HK-2 (cell line): Measurements from ENCODE around the gene TULP1.

ENCODE experiments used
- DNase-seq: peaks from one replicate; pipeline ENCODE4 v3.0.0-alpha.2; 2018; ENCODE audit not compliant: unreplicated experiment

Gene TULP1

DNA sequence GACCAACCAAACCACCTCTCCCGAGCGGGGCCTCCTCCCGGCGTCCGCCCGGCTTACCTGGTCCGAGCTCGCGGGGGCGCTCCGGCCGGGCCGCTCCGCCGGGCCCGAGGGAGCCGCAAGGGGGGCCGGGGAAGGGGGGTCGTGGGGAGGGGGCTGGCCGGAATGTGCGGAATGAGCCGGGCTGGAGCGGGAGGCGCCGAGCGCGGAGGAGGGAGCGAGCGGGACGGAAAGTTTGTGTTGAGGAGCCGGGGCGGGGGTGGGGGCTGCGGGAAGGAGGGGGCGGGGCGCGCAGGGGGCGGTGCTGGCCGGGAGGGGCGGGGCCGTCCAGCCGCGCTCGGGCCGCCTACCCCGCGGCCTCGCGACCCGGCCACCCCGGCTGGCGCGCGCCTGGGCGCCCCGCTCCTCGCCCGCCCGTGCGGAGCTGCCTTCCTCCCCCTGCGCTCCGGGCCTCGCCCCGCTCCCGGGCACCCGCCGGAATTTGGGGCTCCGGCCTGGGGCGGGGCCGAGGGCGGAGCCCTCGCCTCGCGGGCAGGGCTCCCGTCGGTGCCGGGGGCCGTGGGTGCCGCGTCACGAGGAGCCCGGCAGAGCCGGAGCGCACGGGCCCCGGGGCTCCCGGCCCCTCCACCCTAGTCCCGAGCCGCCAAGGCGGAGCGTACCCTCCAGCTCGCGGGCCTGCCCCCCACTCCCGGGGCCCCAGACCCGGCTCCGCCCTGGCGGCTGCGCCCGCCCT is 15.7 kb downstream of the TULP1 start, which contains the start of gene TEAD3:
TSS of gene TEAD3 (minus strand) at position 239 of the 730 bp plus-strand sequence.
- DNase-seq = peak; percentile 74

DNA sequence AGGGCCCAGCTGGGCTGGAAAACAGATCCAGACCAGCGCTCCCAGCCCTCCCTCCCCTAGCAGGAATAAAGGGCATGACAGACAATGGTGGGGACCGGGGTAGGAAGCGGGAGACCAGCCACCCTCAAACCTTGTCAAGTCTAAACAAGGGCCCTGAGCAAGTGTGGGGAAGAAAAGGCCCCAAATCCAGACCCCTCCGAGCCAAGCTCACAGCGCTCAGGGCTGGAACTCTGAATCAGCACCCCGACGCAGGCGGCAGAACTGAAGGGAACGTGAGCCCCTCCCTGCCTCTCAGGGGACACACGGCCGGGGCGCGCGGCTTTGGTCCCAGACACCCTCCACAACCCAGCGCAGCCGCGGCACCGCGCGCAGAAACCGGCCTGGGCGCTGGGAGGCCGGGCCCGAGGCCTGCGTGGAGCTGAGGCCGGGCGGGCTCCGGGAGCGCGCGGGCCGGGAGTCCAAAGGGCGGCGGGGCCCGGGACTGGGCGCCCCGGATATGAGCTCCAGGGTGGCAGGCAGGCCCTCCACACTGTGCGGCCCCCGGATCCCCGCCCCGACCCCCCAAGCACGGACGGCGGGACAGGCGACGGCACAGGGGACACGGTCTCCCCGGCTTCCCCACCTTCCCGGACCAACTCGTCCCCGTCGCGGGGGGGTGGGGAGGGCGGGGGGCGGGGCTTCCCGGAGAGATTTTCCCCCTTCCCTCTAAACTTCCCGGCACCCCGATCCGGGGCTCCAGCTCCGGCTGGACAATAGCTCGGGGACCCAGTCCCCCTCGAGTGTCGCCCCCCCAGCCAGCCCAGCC is 16.5 kb downstream of the TULP1 start:
- DNase-seq = peak; percentile 65

DNA sequence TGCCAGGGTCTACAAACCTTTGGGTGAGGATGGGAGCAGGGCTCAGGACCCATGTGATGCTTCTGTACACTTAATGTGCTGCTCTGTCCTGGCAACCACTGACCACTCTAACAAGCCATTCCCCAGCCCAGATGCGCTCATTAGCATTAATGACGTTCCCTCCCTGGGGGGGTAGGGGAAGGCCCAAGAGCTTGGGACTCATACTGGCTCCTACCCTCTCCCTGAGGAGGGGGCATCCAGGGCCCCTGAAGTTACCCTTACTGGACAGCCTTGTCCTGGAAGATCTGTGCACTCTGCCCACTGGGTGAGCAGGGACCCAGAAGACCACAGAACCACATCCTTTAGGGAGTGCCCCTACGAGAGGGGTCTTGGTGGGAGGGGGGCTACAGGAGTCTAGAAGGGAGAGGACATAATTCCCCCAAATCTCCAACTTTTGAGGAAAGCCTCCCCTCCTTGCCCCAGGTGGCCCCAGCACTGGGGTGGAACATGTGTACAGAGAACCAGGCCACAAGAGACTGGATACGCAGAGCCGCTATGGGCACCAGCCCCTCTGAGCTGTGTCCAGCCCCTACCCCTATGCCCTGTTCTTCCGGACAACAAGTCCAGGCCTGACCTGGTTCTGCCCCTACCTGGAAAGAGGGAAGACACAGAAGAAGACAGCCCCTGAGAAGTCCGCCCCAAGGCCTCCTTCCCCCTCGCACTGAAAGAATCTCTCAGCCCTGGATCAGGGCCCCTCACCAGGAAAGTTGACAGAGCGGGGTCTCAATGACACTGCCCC is 17.2 kb downstream of the TULP1 start:
- DNase-seq = no peak

DNA sequence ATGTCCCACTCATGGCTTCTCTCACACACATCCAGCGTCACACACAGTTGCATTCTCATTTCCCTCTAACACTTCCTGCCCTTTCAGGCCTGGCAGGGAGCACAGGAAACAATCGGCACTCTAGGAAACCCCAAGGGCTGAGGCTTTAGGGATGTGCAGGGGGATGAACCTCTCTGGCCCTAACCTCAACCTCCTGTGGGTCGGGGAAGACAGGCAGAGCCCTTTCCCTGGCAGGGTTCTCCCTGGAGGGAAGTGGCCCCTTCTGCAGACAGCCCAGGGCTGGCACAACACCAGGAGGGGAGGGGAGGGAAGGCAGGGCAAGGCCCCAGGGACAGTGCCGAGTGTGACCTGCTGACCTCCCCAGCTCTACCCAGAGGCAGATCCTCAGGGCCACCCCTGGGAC is 18.5 kb downstream of the TULP1 start:
- no peak for DNase-seq

DNA sequence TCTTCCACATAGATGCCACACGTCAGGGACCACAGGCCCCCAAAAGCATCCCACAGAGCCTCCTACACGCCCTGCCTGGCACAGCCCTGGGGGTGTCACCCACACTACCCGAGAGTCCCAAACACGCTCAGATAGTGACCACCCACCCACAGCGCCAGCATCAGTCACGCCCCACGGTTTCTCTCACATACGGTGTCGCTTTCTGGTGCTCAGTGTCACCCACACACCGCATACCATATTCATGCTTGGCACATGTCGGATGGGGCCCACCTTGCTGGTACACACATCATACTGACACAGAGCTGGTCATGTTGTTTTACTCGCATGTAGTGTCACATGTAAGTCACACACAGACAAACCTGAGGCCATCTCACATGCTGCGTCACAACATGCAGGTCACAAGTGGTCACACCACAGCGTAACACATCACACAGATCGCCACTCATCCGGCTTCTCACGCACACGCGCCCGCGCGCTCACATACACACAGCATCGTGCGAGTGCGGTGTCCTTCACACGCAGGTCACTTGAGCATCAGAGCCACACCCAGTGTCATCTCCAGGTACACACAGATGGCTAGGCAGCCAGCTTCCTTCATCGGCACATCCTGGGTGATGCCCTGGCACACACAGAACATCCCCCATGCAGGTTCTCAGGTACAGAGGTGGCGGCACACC is 19.3 kb downstream of the TULP1 start:
- no peak for DNase-seq

DNA sequence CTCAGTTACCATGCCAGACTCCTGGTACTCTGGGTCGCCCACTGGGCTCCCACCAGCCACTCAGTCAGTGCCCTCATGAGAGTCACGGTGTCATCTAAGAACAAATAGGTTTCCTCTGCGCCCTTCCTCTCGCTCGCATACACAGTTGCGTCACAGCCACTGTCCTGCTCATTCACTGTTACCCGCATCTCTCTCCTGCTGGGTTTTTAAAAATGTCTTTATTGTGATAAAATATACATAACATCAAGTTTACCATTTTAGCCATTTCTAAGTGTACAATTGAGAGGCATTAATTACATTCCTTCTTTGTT is 19.8 kb downstream of the TULP1 start:
- DNase-seq = no peak

DNA sequence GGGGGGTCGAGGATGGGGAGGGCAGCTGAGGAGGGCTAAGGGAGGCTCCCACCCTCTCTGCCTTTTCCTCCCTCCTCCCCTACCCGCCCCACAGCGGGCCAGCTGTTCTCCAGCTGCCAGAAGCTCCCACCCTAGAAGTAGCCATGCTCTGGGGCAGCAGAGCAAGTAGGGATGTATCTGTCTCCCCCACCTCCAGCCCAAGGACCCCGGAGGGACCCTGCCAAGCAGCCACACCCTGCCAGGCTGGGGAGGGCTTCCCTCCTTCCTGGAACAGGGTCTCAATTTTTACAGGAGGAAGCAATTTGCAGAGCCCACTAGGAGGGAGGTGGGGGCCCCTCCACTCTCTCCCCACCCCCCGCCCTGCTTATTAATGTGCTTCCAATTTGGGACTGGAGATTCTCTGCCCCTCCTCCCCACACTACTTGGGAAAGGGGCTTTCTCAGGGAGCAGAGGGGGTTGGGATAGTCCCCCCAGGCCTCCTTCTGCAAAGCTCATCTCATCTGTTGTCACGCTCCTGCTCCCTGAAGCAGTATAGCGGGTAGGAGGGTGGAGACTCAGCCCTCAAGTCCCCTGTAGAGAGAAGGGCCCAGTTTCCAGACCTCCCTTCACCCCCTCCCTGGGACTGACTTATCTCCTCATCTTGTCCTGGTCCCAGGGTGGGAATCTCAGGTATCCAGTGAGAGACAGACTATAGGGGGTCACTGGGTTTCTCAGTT is 20.3 kb downstream of the TULP1 start:
- no peak for DNase-seq

DNA sequence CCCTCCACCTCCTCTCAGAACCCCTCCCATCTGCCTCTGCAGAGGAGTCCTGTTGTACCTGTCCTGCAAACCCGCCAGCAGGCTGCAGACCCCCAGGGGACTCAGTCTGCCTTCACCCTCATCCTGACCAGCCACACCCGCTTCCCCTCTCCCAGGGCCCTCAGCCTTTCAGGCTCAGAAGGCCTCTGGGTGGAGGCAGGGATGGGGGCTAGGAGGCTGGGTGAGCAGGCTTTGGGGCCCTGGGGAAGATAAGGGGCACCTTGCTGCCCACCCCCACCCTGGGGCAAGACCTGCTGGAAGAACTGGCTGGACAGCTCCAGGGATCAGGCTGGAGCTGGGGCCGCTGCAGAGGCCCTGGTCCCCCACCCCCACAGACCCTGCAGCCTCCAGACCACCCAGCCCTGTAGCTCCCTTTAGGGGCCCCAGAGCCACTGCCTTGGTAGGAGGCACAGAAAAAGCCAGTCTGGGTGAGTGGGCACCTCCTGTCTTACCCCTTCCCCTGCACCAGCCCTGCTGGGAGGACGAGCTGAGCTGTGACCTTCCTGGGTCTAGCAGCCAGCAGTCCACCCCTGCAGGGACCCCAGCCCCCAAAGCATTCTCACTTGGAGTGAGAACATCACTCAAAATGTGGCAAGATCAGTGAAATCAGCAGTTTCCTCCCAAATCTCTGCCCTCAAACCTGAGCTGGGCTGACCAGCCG is 21.0 kb downstream of the TULP1 start:
- no peak for DNase-seq

DNA sequence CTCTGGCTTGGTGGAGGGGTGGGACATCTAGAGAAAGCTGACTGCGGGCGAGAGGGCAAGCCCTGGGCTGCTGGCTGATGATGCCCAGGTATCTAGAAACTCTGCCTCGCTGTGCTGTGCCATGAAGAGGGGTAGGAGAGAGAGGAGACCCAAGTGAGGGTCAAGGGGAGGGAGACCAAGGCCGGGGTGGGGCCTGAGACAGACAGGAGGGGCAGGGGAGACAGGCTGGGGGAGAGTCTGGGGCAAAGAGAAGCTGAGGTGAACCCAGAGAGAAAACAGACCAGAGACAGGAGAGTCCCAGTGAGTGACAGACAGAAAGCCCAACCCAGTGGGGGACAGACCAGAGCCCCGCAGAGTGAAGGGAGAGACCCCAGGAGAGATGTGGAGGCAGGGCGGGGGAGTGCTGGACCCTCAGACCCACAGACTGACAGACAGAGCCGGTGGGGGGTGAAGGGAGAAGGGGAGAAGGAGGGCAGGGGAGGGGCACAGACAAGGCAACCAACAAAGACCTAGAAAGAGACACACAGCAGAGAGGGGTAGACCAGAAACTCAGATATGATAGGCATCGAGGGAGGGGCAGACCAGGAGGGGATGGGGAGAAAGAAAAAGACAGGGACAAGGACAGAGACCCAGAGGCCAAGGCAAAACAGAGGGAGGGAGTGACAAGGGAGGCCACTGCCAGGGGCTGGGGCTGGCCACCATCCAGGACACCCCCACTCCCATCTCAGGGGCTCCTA is 21.7 kb downstream of the TULP1 start:
- DNase-seq = no peak

DNA sequence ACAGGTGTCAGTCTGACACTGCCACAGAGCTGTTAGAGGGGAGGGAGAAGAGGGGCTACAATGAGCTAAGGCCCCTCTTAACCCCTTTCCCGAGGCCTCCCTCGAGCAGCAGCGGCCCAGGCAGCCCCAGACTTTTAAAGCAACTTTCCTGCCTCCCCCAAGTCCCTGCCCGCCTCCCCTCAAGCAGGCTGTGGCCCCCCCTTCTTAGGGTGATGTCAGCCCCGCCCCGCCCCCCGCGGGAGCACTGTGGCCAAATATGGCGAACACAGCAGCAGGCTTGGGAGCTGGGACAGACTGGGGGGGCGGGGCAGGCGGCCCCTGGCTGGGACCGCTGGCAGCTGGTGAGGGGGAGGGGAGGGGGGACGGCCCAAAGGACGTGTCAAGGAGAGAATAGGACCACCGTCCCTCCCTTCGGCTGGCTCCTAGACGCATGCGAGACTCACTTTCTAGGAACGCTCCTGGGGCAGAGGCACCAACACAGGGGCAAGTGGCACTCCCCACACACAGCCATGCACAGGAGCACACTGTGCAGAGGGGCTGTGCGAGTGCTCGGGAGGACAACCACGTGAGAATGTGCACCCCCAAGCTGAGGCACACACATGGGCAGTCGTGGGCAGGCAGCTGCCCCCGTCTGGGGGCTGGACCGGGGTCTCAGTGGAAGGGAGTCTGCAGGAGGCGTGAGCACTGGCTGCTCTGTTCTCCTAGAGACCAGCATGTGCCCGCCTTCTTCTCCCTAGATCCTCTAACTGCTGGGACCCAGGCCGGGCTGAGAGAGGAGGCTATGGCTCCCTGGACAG is 22.5 kb downstream of the TULP1 start:
- DNase-seq = no peak

DNA sequence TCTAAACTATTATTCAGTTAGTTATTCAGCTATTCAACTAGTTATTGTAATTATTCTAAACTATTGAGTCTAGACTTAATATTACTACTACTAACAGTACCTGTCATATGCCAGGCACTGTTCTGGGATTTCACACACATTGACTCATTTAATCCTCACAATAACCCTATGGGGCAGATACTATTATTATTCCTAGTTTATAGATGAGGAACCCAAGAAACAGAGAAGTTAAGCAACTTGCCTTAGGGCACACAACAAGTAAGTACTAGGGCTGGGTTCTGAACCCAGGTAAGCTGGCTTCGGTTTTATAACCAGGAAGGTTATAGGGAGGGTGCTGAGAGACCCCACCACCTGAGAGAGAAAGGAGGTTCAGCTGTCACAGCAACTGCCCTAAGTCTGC is 23.6 kb downstream of the TULP1 start:
- no peak for DNase-seq

DNA sequence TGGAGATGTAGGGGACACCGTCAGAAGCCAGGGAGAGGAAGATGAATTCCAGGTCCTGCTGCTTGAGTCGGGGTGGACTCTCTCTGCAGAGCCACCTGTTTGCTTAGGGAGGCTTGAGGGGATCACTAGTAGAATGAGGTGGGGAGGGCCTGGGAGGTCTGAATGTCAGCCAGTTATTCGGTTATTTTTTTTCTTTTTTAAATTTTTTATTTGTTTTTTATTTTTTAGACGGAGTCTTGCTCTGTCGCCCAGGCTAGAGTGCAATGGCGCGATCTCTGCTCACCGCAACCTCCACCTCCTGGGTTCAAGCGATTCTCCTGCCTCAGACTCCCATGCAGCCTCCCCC is 24.2 kb downstream of the TULP1 start:
- DNase-seq = no peak

DNA sequence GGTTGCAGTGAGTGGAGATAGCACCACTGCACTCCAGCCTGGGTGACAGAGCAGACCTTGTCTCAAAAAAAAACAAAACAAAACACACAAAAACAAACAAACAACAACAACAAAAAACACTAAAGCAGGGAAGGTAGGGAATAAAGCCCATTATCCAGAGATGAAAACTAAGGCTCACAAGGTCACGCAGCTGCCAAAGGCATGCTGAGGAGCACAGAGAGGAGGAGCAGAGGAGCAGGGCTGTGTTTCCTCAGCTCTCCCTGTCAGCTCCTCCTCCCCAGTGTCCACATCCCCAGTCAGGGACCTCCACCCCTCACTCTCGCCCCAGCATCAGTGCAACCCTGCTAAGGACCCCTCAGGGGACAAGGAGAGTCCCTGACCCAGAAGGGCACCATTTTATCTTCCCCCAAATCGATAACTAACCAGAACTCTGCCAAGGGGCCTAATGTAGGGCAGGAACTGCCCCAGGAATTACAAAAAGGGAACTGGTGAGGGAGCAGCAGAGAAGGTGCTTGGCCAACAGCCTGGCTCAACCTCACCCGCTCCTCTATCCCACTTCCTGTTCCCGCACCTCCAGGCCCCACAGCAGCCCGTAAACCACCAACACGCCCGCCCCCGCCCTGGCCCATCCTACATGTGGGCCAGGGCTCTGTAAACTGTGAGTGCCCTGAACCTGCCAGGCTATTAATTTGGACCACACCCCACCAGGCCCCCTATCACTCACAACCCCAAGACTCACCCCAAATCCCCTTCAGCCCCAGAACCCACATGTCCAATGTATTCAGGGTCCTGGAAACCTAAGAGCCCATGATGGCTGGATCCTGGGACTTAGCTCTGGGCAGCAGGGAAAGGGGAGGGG is 24.8 kb downstream of the TULP1 start:
- no peak for DNase-seq

DNA sequence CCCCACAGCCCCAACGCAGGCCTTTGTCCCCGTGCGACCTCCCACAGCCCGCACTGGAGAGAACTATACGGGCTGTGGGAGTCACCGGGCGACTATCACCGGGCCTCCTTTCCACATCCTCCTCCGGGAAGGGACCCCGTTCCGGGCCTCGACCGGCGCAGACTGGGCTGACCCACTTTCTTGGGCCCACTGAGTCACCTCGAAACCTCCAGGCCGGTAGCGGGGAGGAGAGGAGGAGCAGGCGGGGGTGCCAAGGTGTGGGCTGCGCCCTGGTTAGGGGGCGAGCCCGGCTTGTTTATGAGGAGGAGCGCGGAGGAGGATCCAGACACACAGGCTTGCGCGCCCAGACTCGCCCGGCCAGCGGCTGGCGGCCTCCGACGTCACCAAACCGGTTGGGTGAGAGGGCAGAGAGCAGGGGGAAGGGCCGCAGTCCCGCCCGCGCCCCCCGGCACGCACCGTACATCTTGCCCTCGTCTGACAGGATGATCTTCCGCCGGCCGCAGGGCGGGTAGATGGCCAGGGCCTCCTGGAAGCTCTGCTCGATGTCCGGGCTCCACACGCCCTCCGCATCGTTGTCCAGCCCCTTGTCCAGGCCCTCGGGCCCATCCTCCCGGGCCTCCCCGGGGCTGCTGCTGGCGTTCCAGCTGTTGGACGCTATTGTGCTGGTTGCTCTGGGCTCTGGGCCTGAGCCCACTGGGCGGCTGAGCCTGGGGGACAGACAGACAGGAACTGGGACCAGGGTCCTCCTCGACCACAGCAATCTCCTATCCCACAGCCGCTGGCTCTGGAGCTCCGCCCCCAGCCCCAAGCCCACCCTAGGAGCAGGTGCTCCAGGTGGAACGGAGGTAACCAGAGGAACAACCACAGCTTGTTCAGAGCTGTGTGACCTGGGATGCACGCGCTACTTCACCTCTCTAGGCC is 26.4 kb downstream of the TULP1 start:
- no peak for DNase-seq

DNA sequence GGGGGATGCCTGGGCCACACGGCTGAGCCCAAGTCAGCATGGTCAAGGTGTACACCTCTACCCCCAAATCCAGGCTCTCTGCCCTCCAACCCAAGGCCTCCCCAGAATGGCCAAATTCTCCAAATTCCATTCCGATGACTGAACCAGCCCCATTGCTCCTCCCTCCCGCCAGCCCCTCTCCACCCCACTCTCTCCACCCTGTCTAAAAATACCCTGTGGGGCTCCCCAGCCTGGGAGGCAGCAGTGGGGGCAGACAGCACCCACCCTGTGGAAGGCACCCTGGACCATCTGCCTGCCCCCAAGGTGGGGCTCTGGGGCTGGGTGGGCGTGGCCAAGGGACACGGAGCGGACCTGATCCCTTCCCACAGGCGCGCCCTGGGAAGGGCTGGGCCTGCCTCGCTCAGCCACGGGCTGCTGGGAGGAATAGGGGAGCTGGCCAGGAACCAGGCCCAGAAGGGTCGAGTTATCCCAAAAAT is 27.3 kb downstream of the TULP1 start:
- DNase-seq = peak; percentile 58

DNA sequence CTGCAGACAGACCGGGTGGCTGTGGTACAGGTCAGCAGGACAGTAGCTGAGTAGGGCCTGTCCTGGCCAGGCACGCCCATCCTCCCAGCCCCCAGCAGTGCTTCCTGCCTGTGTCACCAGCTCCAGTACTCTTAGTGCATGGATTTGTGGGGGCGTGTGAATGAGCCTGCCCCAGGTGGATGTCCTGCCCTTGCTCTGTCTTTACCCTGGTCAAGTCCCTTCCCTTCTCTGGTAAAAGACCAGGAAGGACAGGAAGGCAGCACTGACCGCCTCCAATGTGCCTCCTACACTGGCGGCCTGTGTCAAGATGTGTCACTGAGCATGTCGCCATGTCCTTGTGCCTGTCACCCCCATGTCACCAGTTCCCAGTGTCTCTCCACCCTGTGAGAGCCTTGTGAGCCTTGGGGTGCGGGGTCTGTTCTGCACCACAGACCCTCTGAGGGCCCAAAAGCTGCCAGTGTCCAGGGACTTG is 27.7 kb downstream of the TULP1 start:
- peak; percentile 63 for DNase-seq
